ENCODE results near the gene DICER1.

DNA sequence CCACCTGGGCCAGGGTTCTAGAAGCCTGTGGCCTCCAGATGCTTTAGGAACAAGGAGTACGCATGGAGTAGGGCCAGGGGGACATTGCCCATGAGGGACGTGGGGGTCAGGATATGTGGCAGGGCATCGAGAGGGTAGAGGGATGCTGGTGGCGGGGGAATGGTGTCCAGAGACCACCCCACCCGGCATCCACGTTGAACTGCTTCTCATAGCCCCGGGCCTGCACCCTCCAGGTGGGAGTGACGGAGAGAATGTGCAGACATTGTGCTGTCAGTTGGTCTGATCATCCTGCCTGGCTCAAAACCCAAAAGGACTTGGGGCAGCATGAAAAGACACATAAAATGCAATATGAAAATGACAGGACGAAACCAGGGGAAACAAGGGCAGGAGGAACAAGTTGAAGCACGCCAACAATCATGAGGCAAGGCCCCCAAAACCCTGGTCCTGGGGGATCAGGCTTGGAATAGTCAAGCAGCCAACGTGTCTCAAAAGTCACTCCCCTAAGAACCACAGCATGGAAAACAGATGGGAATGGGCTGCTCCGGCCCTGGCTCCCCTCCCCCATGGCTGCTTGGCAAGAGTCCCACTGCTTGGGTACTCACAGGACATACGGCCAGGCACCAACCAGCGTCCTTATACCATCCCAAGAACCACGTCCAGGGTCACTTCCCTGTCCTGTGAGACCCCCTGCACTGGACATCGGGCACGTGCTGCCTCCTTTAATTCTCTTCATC is 117.9 kb downstream of the DICER1 start:
- TF ChIP-seq, protein P1, sequence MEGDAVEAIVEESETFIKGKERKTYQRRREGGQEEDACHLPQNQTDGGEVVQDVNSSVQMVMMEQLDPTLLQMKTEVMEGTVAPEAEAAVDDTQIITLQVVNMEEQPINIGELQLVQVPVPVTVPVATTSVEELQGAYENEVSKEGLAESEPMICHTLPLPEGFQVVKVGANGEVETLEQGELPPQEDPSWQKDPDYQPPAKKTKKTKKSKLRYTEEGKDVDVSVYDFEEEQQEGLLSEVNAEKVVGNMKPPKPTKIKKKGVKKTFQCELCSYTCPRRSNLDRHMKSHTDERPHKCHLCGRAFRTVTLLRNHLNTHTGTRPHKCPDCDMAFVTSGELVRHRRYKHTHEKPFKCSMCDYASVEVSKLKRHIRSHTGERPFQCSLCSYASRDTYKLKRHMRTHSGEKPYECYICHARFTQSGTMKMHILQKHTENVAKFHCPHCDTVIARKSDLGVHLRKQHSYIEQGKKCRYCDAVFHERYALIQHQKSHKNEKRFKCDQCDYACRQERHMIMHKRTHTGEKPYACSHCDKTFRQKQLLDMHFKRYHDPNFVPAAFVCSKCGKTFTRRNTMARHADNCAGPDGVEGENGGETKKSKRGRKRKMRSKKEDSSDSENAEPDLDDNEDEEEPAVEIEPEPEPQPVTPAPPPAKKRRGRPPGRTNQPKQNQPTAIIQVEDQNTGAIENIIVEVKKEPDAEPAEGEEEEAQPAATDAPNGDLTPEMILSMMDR (IDR thresholded peaks at IDR 0.05) = no peak
- TF ChIP-seq POLR2A (IDR thresholded peaks at IDR 0.05) = no peak
